ENCODE measurements around the gene MAGI2.

DNA sequence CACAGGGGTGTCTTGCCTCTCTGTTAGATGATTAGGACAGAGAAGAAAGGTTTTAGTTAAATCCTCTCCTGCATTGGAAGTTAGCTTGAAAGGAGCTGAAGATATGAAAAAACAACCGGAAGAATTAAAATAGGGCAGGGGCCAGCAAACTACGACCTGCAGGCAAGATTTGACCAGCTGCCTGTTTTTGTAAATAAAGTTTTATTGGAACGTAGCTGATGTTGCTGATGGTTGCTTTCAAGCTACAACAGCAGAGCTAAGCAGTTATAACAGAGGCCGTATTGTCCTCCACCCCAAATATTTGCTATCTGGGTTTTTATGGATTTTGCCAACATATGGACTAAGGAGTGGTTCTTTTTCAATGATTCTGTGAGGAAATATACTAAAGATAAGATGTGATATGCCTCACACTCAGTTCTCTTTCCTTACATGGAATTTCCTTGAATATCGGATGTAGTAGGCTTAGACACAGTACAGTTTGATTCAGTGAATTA lies 1086.1 kb downstream of the MAGI2 start:
- TF ChIP-seq POLR2A (IDR thresholded peaks at IDR 0.05) (no peak), POLR2AphosphoS5 (IDR thresholded peaks at IDR 0.05) (no peak), EP300 (IDR thresholded peaks at IDR 0.05) (no peak)
- TF ChIP-seq, protein P1, sequence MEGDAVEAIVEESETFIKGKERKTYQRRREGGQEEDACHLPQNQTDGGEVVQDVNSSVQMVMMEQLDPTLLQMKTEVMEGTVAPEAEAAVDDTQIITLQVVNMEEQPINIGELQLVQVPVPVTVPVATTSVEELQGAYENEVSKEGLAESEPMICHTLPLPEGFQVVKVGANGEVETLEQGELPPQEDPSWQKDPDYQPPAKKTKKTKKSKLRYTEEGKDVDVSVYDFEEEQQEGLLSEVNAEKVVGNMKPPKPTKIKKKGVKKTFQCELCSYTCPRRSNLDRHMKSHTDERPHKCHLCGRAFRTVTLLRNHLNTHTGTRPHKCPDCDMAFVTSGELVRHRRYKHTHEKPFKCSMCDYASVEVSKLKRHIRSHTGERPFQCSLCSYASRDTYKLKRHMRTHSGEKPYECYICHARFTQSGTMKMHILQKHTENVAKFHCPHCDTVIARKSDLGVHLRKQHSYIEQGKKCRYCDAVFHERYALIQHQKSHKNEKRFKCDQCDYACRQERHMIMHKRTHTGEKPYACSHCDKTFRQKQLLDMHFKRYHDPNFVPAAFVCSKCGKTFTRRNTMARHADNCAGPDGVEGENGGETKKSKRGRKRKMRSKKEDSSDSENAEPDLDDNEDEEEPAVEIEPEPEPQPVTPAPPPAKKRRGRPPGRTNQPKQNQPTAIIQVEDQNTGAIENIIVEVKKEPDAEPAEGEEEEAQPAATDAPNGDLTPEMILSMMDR (IDR thresholded peaks at IDR 0.05) = no peak

Measured in suprapubic skin (tissue), 4 donors.